ENCODE measurements around the gene FKRP. TPM values are rescaled to one million over a fixed set of nuclear protein-coding genes. Genes with fewer than 3 reads are reported as not detected.

The FKRP gene
- total RNA-seq, 3 donors from 2014 or later (not counting 1 experiment from before 2014, with no cell fraction given): 19.1 to 23.3 (median 19.8) TPM

DNA sequence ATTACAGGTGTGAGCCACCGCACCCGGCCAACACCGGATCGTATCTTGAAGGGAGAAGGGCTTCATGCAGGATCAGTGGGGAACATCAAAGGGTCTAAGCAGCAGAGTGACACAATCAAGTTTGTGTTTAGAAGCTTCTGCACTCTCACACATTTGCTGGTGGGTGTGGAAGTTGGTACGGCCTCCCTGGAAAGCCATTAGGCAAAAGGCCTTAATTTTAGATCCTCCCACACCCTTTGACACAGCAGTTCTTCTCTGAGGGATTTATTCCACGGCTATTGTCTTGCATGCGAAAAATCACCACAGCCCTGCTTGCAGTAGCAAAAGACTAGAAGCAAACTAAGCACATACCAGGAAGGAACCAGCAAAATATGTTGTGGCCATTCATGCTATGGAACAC, 60.8 kb downstream of the FKRP start:
- Histone ChIP-seq H3K27me3 (ENCODE audit: control insufficient read depth, insufficient read depth, low read length) (no peaks in the 10 kb centered on the region), H3K4me3 (ENCODE audit: low read length) (no peak overlapping the region), H3K9me3 (ENCODE audit: control insufficient read depth, insufficient read depth, low read length) (no peaks in the 10 kb centered on the region), H3K36me3 (ENCODE audit: control insufficient read depth, insufficient read depth, low read length) (no peaks in the 10 kb centered on the region), H3K27ac (ENCODE audit: low read length) (no peak overlapping the region), H3K4me1 (ENCODE audit: control insufficient read depth, insufficient read depth, low read length) (no peaks in the 10 kb centered on the region)
- Mint-ChIP-seq H3K4me3 (no peak overlapping the region), H3K27me3 (ENCODE audit: low read depth in 2 of 2) (no peaks in the 10 kb centered on the region), H3K4me1 (no peaks in the 10 kb centered on the region), H3K27ac (no peak overlapping the region), H3K36me3 (no peaks in the 10 kb centered on the region), H3K9me3 (no peaks in the 10 kb centered on the region)
- intact Hi-C loops (cut with micrococcal nuclease): no loop called here
- no peak for DNase-seq
- TF ChIP-seq CTCF (IDR thresholded peaks at IDR 0.05): no peak
- no peak for ATAC-seq
- WGBS (ENCODE audit: insufficient coverage): 94% methylated on average over 7 of the region's 7 CpGs

Other genes starting within 250 kb of the FKRP start
- 100 to 1,000 TPM; 218 to 272 (median 235) TPM for gene CALM3, start 144.7 kb upstream of the FKRP start, total RNA-seq
- gene PTGIR, start 121.0 kb upstream of the FKRP start, total RNA-seq: 1 to 10 TPM in 2 of 3 donors, under 1 TPM in 1; 0.75 to 1.4 (median 1.0) TPM
- gene GNG8, start 109.9 kb upstream of the FKRP start, total RNA-seq: not detected
- gene DACT3, start 84.9 kb upstream of the FKRP start, total RNA-seq: under 1 TPM in 2 of 3 donors, not detected in 1; 0.14 to 0.20 TPM
- gene PRKD2, start 28.9 kb upstream of the FKRP start, total RNA-seq: 100 to 1,000 TPM; 179 to 216 (median 203) TPM
- 100 to 1,000 TPM; 125 to 152 (median 125) TPM for gene STRN4, start 393 bp downstream of the FKRP start, total RNA-seq
- 10 to 100 TPM; 11.2 to 23.1 (median 18.9) TPM for gene SLC1A5, start 42.5 kb downstream of the FKRP start, total RNA-seq
- 10 to 100 TPM; 45.0 to 49.1 (median 45.4) TPM for gene AP2S1, start 104.8 kb downstream of the FKRP start, total RNA-seq
- gene ARHGAP35, start 114.9 kb downstream of the FKRP start, total RNA-seq: 10 to 100 TPM; 40.2 to 66.2 (median 48.5) TPM